ENCODE results near the gene SLA2. TPM values are rescaled to one million over a fixed set of nuclear protein-coding genes. Genes with fewer than 3 reads are reported as not detected.

SLA2 gene
- total and polyA plus RNA-seq, 2 of the 8 experiments (the other 6 are each of a cell fraction or from before 2014, with no cell fraction given) = 0.18 TPM; not detected in 1

DNA sequence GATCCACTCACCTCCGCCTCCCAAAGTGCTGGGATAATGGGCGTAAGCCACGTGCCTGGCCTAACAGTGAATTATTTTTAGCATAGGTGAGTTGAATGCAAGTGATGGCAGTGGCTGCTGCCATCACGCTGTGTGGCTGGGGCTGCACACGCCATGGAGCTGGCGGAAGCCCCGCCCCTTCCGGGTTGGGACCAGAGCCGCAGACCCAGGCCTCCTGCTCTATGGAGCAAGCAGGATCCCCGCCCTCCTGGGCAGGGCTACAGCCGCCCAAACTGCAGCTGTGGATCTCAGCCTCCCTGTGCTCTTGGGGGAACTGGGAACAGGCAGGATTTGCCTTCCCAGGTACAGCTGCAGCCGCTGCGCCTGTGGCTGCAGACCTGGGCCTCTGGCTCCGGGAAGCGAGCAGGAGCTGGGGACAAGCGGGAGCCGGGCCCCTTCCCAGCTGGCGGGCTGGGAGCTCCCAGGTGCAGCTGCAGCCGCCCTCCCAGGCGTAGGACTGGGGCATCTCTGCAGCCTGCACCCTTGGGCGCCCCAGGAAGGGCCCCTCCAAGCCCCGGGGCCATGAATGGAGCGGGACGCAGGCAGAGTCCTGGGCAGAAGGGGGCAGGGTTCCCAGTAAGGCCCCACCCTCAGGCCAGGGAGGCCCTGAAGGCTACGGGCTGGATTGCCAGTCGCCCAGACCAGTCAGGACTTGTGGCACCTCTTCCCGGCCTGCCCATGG is 30.9 kb upstream of the SLA2 start:
- ChIA-PET CTCF (ENCODE audit: partially characterized antibody) (interaction anchor here (1.3 to 2.0 kb wide), 3 partner anchors 21 to 52 kb away, joined by 3 to 6 read pairs (median 5); no protein-coding TSS in a partner anchor), POLR2A (ENCODE audit: partially characterized antibody) (interaction anchor here (0.7 to 3.9 kb wide), 34 partner anchors 10 to 188 kb away, joined by 3 to 33 read pairs (median 5); partner anchors contain the start of genes DSN1, NDRG3 and RAB5IF)
- H4K91ac ChIP-seq (replicated peaks; ENCODE audit: insufficient read length, low read length) = peak overlapping the region; percentile 74
- H4K20me1 ChIP-seq (replicated peaks in 1 of 2; ENCODE audit: control insufficient read depth in 1 of 2, insufficient read depth in 2 of 2, low read length in 2 of 2) = no peaks in the 10 kb centered on the region
- peak overlapping the region; percentile 50 to 72 (median 61) for H3K4me3 ChIP-seq (ENCODE audit: extremely low read depth in 1 of 4, insufficient read depth in 2 of 4, low read depth in 3 of 4, low read length in 4 of 4)
- H3K27ac ChIP-seq (ENCODE audit: low read depth, low read length) = peak overlapping the region; percentile 63; the same call in 1 of the 2 replicates
- no peaks in the 10 kb centered on the region for H3K9me3 ChIP-seq (ENCODE audit: insufficient read depth in 2 of 2, low read depth in 1 of 2, low read length in 1 of 2)
- 0 out of 2 replicates have a peak overlapping the region, but pooled peaks have one; percentile 23 for H2AFZ ChIP-seq (ENCODE audit: low read length)
- H3K79me1 ChIP-seq (ENCODE audit: low read depth, low read length) = no peaks in the 10 kb centered on the region
- H2AK5ac ChIP-seq (ENCODE audit: low read depth, low read length) = no peak overlapping the region
- H3K23me2 ChIP-seq (ENCODE audit: low read depth, low read length) = peaks cover 3% of the 10 kb centered on the region; the same call in 1 of the 2 replicates
- peak overlapping the region; percentile 97 for H3K56ac ChIP-seq (replicated peaks; ENCODE audit: insufficient read length, low read depth, low read length)
- H3K14ac ChIP-seq (ENCODE audit: insufficient read length) = peak overlapping the region; percentile 67
- peak overlapping the region; percentile 93 for H4K5ac ChIP-seq (ENCODE audit: insufficient read length, low read depth, low read length)
- H3K18ac ChIP-seq (ENCODE audit: extremely low read depth, low read length) = peak overlapping the region; percentile 97
- H4K8ac ChIP-seq (ENCODE audit: extremely low read depth, insufficient read depth, low read length) = peak overlapping the region; percentile 94; the same call in 1 of the 2 replicates
- no peak overlapping the region for H2BK12ac ChIP-seq (ENCODE audit: low read depth, low read length)
- FAIRE-seq (no peak), DNase-seq (ENCODE audit: low read depth in 1 of 2, low spot score in 2 of 2) (peak; percentile 89 to 94)
- 0 out of 2 replicates have a peak overlapping the region, but pooled peaks have one; percentile 72 for H2BK15ac ChIP-seq (ENCODE audit: low read length)
- H3K9ac ChIP-seq (replicated peaks in 1 of 4; ENCODE audit: extremely low read depth in 1 of 4, low read depth in 3 of 4, low read length in 3 of 4) = peak overlapping the region in 3 of 4 experiments; percentile 34 to 78 (median 71); a peak in 5 of 7 replicates
- peak overlapping the region; percentile 84; the same call in 1 of the 2 replicates for H2BK5ac ChIP-seq (ENCODE audit: low read depth, low read length)
- H3K36me3 ChIP-seq (ENCODE audit: control insufficient read depth in 2 of 4, insufficient read depth in 4 of 4, low read length in 3 of 4) = no peaks in the 10 kb centered on the region
- H3K27me3 ChIP-seq (replicated peaks in 1 of 4; ENCODE audit: control insufficient read depth in 3 of 4, extremely low read depth in 1 of 4, insufficient read depth in 3 of 4, low read length in 3 of 4) = no peaks in the 10 kb centered on the region
- 4% methylated on average over 27 of the region's 27 CpGs; no CpG with 5 or more reads in 1 of the 2 experiments for WGBS, 2 experiments (ENCODE audit: extremely low coverage in 1 of 2, insufficient coverage in 1 of 2, insufficient read length in 1 of 2, insufficient replicate concordance in 2 of 2, low coverage in 1 of 2, low lambda C conversion rate in 2 of 2, missing lambda C conversion rate in 1 of 2)
- peaks cover 0 to 5% (median 2%) of the 10 kb centered on the region in 4 experiments; a peak in 4 of 7 replicates for H3K4me1 ChIP-seq (replicated peaks in 1 of 4; ENCODE audit: control insufficient read depth in 3 of 4, insufficient read depth in 4 of 4, low read length in 3 of 4)
- no peak overlapping the region for H2BK20ac ChIP-seq (ENCODE audit: low read length)
- peak overlapping the region; percentile 64 for H2BK120ac ChIP-seq (replicated peaks; ENCODE audit: low read depth, low read length)
- peak overlapping the region; percentile 53 to 77 for H3K4me2 ChIP-seq (ENCODE audit: insufficient read depth in 1 of 2, low read depth in 2 of 2, low read length in 2 of 2)
- H3K79me2 ChIP-seq (ENCODE audit: control insufficient read depth in 1 of 2, insufficient read depth in 2 of 2, low read length in 2 of 2) = no peaks in the 10 kb centered on the region
- no peak overlapping the region for H3K23ac ChIP-seq (ENCODE audit: insufficient read length)
- H3K4ac ChIP-seq (replicated peaks; ENCODE audit: insufficient read length, low read depth, low read length) = peak overlapping the region; percentile 91
- 0 out of 2 replicates have a peak, but pooled peaks have one; percentile 6 for TF ChIP-seq CREB1 (IDR thresholded peaks at IDR 0.05)
- peak; percentile 64; the same call in 1 of the 2 replicates for TF ChIP-seq POLR2AphosphoS5 (IDR thresholded peaks at IDR 0.05; ENCODE audit: low read depth, low read length)
- peak; percentile 83; the same call in 1 of the 2 replicates for TF ChIP-seq YY1 (IDR thresholded peaks at IDR 0.05; ENCODE audit: low read depth, low read length)
- no peak for TF ChIP-seq HDAC6 (IDR thresholded peaks at IDR 0.05; ENCODE audit: low read depth, low read length)
- TF ChIP-seq, protein P1, sequence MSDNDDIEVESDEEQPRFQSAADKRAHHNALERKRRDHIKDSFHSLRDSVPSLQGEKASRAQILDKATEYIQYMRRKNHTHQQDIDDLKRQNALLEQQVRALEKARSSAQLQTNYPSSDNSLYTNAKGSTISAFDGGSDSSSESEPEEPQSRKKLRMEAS (IDR thresholded peaks at IDR 0.05) = peak; percentile 90
- TF ChIP-seq SP1 (IDR thresholded peaks at IDR 0.05; ENCODE audit: low read depth, low read length) = peak; percentile 98
- peak; percentile 31 for TF ChIP-seq TAF7 (optimal IDR thresholded peaks at IDR 0.05; ENCODE audit: borderline replicate concordance, low read depth, low read length)
- TF ChIP-seq, protein P2, sequence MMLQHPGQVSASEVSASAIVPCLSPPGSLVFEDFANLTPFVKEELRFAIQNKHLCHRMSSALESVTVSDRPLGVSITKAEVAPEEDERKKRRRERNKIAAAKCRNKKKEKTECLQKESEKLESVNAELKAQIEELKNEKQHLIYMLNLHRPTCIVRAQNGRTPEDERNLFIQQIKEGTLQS (IDR thresholded peaks at IDR 0.05; ENCODE audit: insufficient read depth, low read depth, low read length) = no peak
- TF ChIP-seq SP2 (IDR thresholded peaks at IDR 0.05; ENCODE audit: low read length) = peak; percentile 75; the same call in 1 of the 2 replicates
- TF ChIP-seq POLR2A (IDR thresholded peaks at IDR 0.05; ENCODE audit: control extremely low read depth in 1 of 2, low read depth in 2 of 2, low read length in 2 of 2) = peak in 1 of 2 experiments; percentile 14; a peak in 2 of 3 replicates
- 0 out of 2 replicates have a peak, but pooled peaks have one; percentile 24 for TF ChIP-seq SP4 (IDR thresholded peaks at IDR 0.05; ENCODE audit: low read length)
